HG02588 (cell line): ENCODE data around the gene PSMB2.

Source experiments
- ATAC-seq: cut with Tn5 transposase; IDR thresholded peaks from one replicate; pipeline ENCODE4 v1.9.1; 2021; ENCODE audit warnings: mild to moderate bottlenecking, moderate library complexity; ENCODE audit not compliant: unreplicated experiment

PSMB2 gene

GRCh38 chr1:35558374-35559316 lies 82.7 kb downstream of the PSMB2 start:
- no peak for ATAC-seq

- peak; percentile 78 for ATAC-seq
Measured at GRCh38 chr1:35557611-35558373, 83.5 kb downstream of the PSMB2 start, which contains the start of gene NCDN. NCDN (plus strand) TSS chr1:35557799; CDS start chr1:35558191, 392 bp downstream.

DNA sequence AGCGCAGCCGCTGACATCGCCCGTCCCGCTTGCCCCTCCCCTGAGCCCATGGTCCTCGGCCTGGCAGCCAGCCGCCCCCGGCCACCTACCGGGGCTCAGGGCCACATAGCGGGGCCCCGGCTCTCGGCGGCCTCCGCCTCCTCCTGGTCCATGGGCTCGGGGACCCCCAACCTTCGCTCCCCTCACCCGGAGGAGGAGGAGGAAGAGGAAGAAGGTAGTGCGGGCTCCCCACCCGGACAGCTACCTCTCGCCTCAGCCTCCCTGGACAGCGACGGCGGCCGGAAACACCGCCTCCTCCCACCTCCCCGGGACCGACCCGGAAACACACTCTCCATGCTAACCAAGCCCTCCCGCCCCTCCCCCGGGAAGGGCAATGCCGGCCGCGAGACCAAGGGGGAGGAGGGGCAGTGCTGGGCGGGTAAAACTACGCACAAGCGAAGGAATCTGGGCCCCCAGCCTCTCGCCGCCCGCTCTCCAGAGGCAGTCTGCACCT lies 84.2 kb downstream of the PSMB2 start, which contains the start of gene KIAA0319L:
Gene KIAA0319L, minus strand, starts transcription at position 286 of the 493 bp plus-strand sequence. CDS start 2,912 bp downstream, outside the sequence.
- peak; percentile 69 for ATAC-seq

DNA sequence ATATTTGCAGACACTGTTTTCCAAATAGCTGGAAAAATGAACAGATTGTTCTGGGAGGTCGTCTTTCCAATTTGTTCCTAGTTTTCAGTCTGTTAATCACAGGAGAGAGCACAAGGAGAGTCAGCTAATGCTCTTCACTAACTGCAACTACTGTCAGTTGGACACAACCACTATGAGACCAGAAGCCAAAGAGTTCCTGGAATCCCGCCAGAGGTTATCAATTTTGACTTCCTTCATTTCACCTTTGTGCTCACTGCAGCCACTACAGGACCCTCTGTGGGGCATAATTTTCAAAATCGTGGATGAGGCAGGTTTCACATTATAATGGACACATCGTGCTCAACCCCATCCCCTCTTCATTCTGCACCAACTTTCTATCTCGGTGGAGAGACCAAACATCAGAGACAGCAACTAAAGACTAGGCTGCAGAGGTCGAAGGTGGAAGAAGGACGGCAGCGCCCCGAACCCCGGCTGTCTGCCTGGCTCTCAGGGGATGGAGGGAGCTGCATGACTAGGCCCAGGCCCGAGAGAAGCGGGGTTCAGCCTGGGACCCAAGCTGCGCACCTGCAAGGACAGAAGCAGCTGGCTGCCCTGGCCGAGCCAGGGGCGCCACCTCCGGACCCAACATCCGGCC lies 84.7 kb downstream of the PSMB2 start:
- ATAC-seq = no peak

DNA sequence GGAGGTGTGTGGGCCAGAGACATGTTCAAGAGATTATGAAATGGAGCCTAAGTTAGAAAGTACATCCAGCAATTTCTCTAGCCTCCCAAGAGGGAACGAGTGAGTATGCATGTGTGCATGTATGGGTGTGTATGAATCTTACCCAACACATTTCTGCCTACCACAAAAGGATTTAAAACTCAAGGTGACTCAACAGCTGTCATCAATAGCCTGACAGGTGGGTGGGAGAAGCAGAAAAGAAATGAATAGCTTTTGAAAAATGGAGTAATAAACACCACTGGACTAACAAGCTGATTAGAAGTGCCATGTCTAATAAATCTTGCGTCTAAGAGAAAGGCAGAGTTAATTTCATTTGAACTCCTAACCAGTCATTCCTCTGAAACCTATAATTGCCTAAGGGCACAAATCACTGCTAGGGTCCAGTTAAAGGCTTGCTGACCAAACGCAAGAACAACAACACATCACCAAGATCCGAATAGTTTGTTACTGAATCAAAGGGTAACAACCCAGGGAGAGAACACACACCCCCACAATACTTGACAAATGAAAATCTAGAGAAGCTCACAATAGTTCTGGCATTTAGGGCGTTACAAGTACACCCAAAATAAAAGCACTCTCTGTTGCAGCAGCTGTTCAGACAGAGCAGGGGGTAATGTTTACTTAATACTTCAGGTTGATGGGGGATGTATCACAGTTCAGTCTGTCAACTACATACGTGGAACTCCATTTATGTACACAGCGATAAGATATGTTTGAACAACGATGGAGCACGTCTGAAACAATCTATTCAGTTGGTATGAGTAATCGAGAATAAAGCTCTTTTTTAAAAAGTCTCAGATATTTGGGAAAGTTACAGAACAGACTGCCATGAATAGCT lies 85.5 kb downstream of the PSMB2 start:
- ATAC-seq = no peak

GRCh38 chr1:35555212-35555584 lies 86.1 kb downstream of the PSMB2 start:
- ATAC-seq = no peak

DNA sequence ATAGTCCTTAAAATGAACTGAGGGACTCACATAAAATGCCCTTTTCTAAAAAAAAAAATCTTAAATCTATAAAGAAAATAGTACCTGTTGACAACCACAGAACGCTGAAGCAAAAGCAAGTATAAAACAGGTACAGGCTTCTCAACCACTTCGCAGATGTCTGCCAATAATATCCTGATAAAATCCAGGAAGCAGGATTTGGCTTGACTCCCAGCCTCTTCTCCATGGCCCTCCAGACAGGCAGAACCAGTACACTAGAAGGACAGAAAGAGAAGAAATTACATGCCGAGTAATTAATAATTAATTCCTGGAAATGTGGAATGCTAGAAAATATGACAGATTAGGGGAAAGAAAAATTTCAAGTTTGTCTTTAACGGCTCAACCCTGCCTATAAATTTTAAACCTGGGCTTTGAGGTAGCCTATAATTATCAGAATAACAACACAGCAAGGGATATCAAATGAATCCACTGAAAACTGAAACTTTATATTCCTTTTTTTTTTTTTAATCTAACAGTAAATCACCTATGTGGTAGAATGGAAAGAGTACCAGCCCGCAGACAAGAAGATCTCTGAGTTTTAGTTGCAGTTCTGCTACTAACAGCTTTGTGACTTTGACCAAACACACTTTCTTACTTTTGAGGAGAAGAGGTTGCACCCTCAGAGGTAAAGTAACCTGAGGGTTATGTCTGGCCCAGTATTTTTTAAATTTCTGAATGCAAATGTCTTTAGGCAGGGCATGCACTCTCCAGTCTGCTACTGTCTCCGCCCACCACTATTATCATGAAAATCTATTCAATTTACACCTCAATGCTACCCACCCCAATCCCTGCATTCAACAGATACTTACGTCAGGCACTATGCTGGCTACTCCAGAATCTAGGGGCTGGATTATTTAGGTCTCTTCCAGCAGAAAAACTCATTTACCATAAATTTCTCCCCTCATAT lies 86.8 kb downstream of the PSMB2 start:
- ATAC-seq = no peak

GRCh38 chr1:35553851-35554250 lies 87.5 kb downstream of the PSMB2 start:
- ATAC-seq = no peak
